Uterus (tissue), 4 donors: ENCODE data around the gene ZDHHC14. TPM values are rescaled to one million over a fixed set of nuclear protein-coding genes. Genes with fewer than 3 reads are reported as not detected.
A peak's percentile ranks its signal among the peaks of the same experiment; 100 is the strongest.

Experiments used
- DNase-seq, 2 donors: peaks; one replicate each; pipeline ENCODE4 v3.0.0-alpha.2; 2019 to 2020
- H3K27ac ChIP-seq, 2 donors: fragments of 200-600 bp; sonication (generic); 1 replicate in 1 of 2; 2 replicates in 1 of 2; pipeline ENCODE4 v1.5.1; 2016 to 2018
- H3K27me3 ChIP-seq, 2 donors: fragments of 200-600 bp; sonication (generic); one replicate each; pipeline ENCODE4 v1.5.1; 2018 to 2019; ENCODE audit warnings: control low read depth in 1 of 2
- H3K36me3 ChIP-seq, 2 donors: fragments of 200-600 bp; sonication (generic); one replicate each; pipeline ENCODE4 v1.5.1; 2019; ENCODE audit warnings: control low read depth in 1 of 2
- H3K4me1 ChIP-seq, 2 donors: fragments of 200-600 bp; sonication (generic); one replicate each; pipeline ENCODE4 v1.5.1; 2018 to 2019; ENCODE audit warnings: control low read depth in 1 of 2
- H3K4me3 ChIP-seq, 2 donors: fragments of 200-600 bp; sonication (generic); 1 replicate in 1 of 2; 2 replicates in 1 of 2; pipeline ENCODE4 v1.5.1; 2018 to 2019; ENCODE audit warnings: mild to moderate bottlenecking in 1 of 2
- H3K9me3 ChIP-seq, 2 donors: fragments of 200-600 bp; sonication (generic); one replicate each; pipeline ENCODE4 v1.5.1; 2019; ENCODE audit warnings: control low read depth in 1 of 2
- CTCF ChIP-seq, 4 experiments: fragments of 200-600 bp in 2 of 4; fragments of 450-650 bp in 2 of 4; sonication (generic) in 2 of 4; IDR thresholded peaks; one replicate each; pipeline ENCODE4 v1.5.1; 2016 to 2019; ENCODE audit warnings: antibody characterized with exemption in 4 of 4, mild to moderate bottlenecking in 2 of 4, moderate library complexity in 1 of 4
- POLR2A ChIP-seq, 2 donors: fragments of 450-650 bp; IDR thresholded peaks; one replicate each; pipeline ENCODE4 v1.6.1; 2016; ENCODE audit warnings: antibody characterized with exemption in 2 of 2, mild to moderate bottlenecking in 1 of 2, moderate library complexity in 1 of 2
- intact Hi-C: fragments of 100-400 bp; cut with DNase I; formaldehyde crosslinking; loops from one replicate; pipeline ENCODE4 v1.15.1; 2023; ENCODE audit warnings: low total_unique reads
- total RNA-seq, 4 donors: library from RNA; depleted of rRNA in 3 of 4; stranded (reverse); fragments of >200 nt in 3 of 4; gene quantifications; one replicate each; pipeline versions ENCODE4 v1.1.0 to v1.2.4, GENCODE V29; 2014 to 2023
- donor health status: DM: yes; HTN: yes; CAD: no.

The ZDHHC14 gene
- total RNA-seq, 4 donors from 2014 or later, result 5.6 to 28.3 (median 12.9) TPM

DNA sequence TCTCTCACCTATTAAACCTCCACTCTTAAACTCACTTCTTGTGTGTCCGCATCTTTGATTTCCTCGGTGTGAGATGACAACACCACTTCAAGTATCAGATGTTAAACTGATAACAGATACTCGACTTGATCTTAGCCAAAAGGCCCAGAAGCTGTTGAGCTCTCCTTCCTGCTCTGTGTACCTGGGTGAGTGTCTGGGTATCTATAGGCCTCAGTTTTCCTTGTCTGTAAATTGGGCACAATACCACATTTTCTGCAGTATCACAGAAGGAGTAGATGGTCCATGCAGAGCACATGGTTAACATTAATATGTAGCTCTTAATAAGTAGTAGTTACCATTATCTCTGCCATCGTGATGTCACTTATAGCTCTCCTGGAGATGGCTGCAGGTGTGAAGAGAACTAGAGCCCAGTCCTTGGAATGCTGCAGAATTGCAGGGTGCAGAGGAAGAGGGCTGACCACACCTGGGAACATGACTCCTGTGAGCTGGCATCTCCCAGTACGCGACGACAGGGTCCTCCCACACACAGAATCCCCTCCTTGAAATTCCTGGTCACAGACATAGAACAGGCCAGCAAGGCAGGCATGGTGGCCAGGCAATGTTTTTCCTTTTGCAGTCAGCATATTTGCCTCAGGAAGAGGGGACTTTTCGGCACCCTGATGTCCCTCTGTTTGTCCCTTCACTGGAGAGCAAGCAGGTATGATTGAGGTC, 331.8 kb downstream of the ZDHHC14 start:
- no peaks in the 10 kb centered on the region for H3K36me3 ChIP-seq
- no peaks in the 10 kb centered on the region for H3K27me3 ChIP-seq
- TF ChIP-seq POLR2A (IDR thresholded peaks at IDR 0.05), result no peak
- no peak for TF ChIP-seq CTCF (IDR thresholded peaks at IDR 0.05)
- H3K9me3 ChIP-seq, result no peaks in the 10 kb centered on the region
- H3K27ac ChIP-seq, result no peak overlapping the region
- no peak overlapping the region for H3K4me3 ChIP-seq
- H3K4me1 ChIP-seq, result peaks cover 3 to 5% of the 10 kb centered on the region in 2 donors
- no peak for DNase-seq
- intact Hi-C loops, result no loop called here

GRCh38 chr6:157713451-157714152, 332.6 kb downstream of the ZDHHC14 start:
- Histone ChIP-seq H3K9me3 (no peaks in the 10 kb centered on the region), H3K4me1 (peaks cover 3 to 5% of the 10 kb centered on the region in 2 donors), H3K4me3 (no peak overlapping the region), H3K36me3 (no peaks in the 10 kb centered on the region), H3K27ac (peak overlapping the region in 1 of 2 donors; percentile 89), H3K27me3 (no peaks in the 10 kb centered on the region)
- DNase-seq, result no peak
- intact Hi-C loops, result no loop called here
- TF ChIP-seq CTCF (IDR thresholded peaks at IDR 0.05), result no peak
- TF ChIP-seq POLR2A (IDR thresholded peaks at IDR 0.05), result no peak

DNA sequence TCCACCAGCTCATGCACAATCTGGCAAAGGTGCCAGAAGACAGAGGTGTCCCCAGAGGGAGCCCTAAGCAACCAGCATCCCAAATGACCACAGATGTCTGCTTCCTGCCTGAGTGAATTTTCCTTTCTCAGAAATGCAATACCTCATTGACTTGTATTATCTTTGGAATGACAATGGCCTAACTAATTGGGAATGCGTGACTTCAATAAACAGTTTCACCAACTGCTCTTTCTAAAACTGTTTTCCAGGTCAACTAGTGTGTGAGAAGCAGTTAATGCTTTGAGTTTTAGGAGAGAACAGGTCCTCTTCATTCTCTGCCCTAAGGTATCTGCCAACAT, 333.1 kb downstream of the ZDHHC14 start:
- no peak for TF ChIP-seq POLR2A (IDR thresholded peaks at IDR 0.05)
- TF ChIP-seq CTCF (IDR thresholded peaks at IDR 0.05), result no peak
- H3K4me1 ChIP-seq, result peaks cover 3 to 5% of the 10 kb centered on the region in 2 donors

DNA sequence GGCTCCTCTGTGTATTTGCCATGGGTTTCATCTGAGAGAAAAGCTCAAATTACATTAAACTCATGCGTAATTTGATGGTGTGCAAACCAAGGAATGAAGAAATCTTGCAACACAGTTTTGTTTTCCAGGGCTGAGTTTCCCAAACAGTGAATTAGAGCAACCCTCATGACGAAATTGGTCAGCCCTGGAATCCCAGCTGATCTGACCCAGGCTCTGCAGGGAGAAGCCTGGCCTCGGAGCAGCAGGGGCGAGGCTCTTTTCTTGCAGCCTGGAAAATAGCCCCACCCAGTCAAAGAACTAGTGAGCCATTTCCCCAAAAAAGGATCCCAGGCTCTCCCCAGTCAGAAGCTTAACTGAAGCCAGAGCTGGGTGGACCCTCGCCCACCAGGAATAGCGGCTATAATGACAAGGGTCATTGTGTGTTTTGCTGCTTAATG, 334.8 kb downstream of the ZDHHC14 start:
- TF ChIP-seq CTCF (IDR thresholded peaks at IDR 0.05) (no peak), POLR2A (IDR thresholded peaks at IDR 0.05) (peak in 1 of 2 donors; percentile 20)
- H3K36me3 ChIP-seq, result no peaks in the 10 kb centered on the region
- H3K27me3 ChIP-seq, result no peaks in the 10 kb centered on the region
- peak overlapping the region; percentile 83 to 89 for H3K27ac ChIP-seq
- no peak overlapping the region for H3K4me3 ChIP-seq
- peaks cover 3 to 5% of the 10 kb centered on the region in 2 donors for H3K4me1 ChIP-seq
- DNase-seq, result peak; percentile 81 to 91
- intact Hi-C loops, result no loop called here
- no peaks in the 10 kb centered on the region for H3K9me3 ChIP-seq

More for the DNA sequence above, 333.1 kb downstream of the ZDHHC14 start:
- no peaks in the 10 kb centered on the region for H3K27me3 ChIP-seq
- H3K9me3 ChIP-seq, result no peaks in the 10 kb centered on the region
- H3K4me3 ChIP-seq, result no peak overlapping the region
- H3K27ac ChIP-seq, result peak overlapping the region; percentile 83 to 89
- H3K36me3 ChIP-seq, result no peaks in the 10 kb centered on the region
- DNase-seq, result no peak
- intact Hi-C loops, result no loop called here
